ENCODE results near the gene ABCC3.
"Not testable (repeated sequence)": the region's sequence is repeated elsewhere in the genome, so short reads cannot be mapped to it uniquely, and the experiment has no call there.

The ABCC3 gene

GRCh38 chr17:50672071-50672470, 37.4 kb downstream of the ABCC3 start:
- no peak for DNase-seq

GRCh38 chr17:50672831-50673551, 38.3 kb downstream of the ABCC3 start:
- no peak for DNase-seq

GRCh38 chr17:50675190-50675589, 40.5 kb downstream of the ABCC3 start:
- no peak for DNase-seq

GRCh38 chr17:50675627-50676026, 40.9 kb downstream of the ABCC3 start:
- DNase-seq: no peak

GRCh38 chr17:50676065-50676975, 41.6 kb downstream of the ABCC3 start:
- DNase-seq: no peak

GRCh38 chr17:50677851-50678375, 43.2 kb downstream of the ABCC3 start:
- no peak for DNase-seq

GRCh38 chr17:50679008-50679544, 44.4 kb downstream of the ABCC3 start:
- DNase-seq: no peak

- no peak for DNase-seq
Measured at GRCh38 chr17:50680126-50680525, 45.4 kb downstream of the ABCC3 start.

GRCh38 chr17:50680543-50681262, 46.0 kb downstream of the ABCC3 start:
- not testable (repeated sequence) for DNase-seq

- peak; percentile 51 to 84 for DNase-seq
Measured at GRCh38 chr17:50681263-50682200, 46.9 kb downstream of the ABCC3 start.

- no peak for DNase-seq
Measured at GRCh38 chr17:50682441-50682840, 47.8 kb downstream of the ABCC3 start.

GRCh38 chr17:50682938-50683337, 48.3 kb downstream of the ABCC3 start:
- no peak for DNase-seq

GRCh38 chr17:50683434-50684287, 49.0 kb downstream of the ABCC3 start:
- no peak for DNase-seq

GRCh38 chr17:50684288-50684611, 49.6 kb downstream of the ABCC3 start:
- DNase-seq: no peak

GRCh38 chr17:50684612-50685333, 50.1 kb downstream of the ABCC3 start:
- DNase-seq: no peak

- no peak for DNase-seq
Measured at GRCh38 chr17:50685334-50685665, 50.6 kb downstream of the ABCC3 start.

- DNase-seq: no peak
Measured at GRCh38 chr17:50685691-50686493, 51.2 kb downstream of the ABCC3 start.

- DNase-seq: no peak
Measured at GRCh38 chr17:50686494-50687199, 52.0 kb downstream of the ABCC3 start.
